ENCODE measurements around the gene DMPK.

- TF ChIP-seq CTCF (conservative IDR thresholded peaks at IDR 0.05; ENCODE audit: low read depth in 2 of 2) (no peak), ZNF331 (CRISPR knock-in tag; IDR thresholded peaks at IDR 0.05; ENCODE audit: low read depth) (no peak)
These were observed 18.5 kb downstream of the DMPK start for GRCh38 chr19:45763691-45764294.

All from GM23338 (cell line).